Measurements from ENCODE around the gene FBXW8. TPM values are rescaled to one million over a fixed set of nuclear protein-coding genes. Genes with fewer than 3 reads are reported as not detected.

The FBXW8 gene
- total RNA-seq, 4 donors from 2014 or later = 29.3 to 45.5 (median 32.9) TPM

DNA sequence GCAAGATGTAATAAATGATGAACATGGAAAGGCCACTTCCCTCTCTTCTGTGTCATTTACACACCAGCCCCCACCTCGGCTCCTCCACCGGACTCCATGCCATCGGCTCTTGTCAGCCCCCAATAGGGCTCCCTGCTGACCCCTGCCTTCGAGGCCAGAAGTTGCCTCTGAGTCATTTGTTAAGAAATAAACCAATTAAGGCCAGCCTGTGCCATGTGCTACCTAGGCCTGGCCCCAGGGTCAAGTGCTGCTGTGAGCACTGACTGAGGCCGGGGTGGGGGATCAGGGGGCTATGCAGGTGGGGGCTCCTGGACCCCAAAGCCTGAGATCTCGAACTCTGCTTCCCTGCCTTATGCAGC, 135.2 kb downstream of the FBXW8 start:
- intact Hi-C loops (cut with DNase I) = no loop called here
- Histone ChIP-seq H3K27me3 (no peaks in the 10 kb centered on the region), H3K36me3 (no peaks in the 10 kb centered on the region), H3K4me1 (peaks cover 0 to 19% of the 10 kb centered on the region in 2 donors), H3K27ac (no peak overlapping the region), H3K9me3 (no peaks in the 10 kb centered on the region), H3K4me3 (replicated peaks in 1 of 3) (no peak overlapping the region)
- WGBS, 2 donors = 52 to 71% methylated on average over 4 to 6 of the region's 6 CpGs
- TF ChIP-seq, protein P1, sequence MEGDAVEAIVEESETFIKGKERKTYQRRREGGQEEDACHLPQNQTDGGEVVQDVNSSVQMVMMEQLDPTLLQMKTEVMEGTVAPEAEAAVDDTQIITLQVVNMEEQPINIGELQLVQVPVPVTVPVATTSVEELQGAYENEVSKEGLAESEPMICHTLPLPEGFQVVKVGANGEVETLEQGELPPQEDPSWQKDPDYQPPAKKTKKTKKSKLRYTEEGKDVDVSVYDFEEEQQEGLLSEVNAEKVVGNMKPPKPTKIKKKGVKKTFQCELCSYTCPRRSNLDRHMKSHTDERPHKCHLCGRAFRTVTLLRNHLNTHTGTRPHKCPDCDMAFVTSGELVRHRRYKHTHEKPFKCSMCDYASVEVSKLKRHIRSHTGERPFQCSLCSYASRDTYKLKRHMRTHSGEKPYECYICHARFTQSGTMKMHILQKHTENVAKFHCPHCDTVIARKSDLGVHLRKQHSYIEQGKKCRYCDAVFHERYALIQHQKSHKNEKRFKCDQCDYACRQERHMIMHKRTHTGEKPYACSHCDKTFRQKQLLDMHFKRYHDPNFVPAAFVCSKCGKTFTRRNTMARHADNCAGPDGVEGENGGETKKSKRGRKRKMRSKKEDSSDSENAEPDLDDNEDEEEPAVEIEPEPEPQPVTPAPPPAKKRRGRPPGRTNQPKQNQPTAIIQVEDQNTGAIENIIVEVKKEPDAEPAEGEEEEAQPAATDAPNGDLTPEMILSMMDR (IDR thresholded peaks at IDR 0.05) = no peak
- TF ChIP-seq POLR2A (IDR thresholded peaks at IDR 0.05) = no peak
- DNase-seq = no peak

DNA sequence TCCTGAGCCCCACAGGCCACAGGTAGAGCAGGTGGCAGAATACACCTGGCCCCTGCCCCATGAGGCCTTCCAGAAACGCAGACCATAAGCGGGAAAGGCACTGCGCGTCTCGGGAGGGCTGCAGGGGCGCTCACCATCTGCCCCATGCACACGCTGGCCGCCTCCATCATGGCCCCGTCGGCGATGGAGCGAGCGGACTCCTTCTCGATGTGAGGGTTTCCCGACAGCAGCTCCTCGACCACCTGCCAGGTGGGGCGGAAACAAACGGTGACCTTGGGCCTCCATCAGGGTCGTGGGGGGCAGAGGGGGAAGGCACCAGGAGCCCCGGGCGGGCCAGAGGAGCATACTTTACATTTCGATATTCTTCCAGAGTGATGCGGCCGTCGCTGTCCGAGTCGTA, 135.7 kb downstream of the FBXW8 start:
- no peak for DNase-seq
- Histone ChIP-seq H3K4me3 (replicated peaks in 1 of 3) (no peak overlapping the region), H3K27me3 (no peaks in the 10 kb centered on the region), H3K36me3 (no peaks in the 10 kb centered on the region), H3K9me3 (no peaks in the 10 kb centered on the region), H3K27ac (no peak overlapping the region), H3K4me1 (peaks cover 0 to 21% of the 10 kb centered on the region in 2 donors)
- TF ChIP-seq POLR2A (IDR thresholded peaks at IDR 0.05) = no peak
- TF ChIP-seq, protein P1 (IDR thresholded peaks at IDR 0.05) = no peak
- intact Hi-C loops (cut with DNase I) = no loop called here
- 91 to 95% methylated on average over 27 of the region's 27 CpGs for WGBS, 2 donors

DNA sequence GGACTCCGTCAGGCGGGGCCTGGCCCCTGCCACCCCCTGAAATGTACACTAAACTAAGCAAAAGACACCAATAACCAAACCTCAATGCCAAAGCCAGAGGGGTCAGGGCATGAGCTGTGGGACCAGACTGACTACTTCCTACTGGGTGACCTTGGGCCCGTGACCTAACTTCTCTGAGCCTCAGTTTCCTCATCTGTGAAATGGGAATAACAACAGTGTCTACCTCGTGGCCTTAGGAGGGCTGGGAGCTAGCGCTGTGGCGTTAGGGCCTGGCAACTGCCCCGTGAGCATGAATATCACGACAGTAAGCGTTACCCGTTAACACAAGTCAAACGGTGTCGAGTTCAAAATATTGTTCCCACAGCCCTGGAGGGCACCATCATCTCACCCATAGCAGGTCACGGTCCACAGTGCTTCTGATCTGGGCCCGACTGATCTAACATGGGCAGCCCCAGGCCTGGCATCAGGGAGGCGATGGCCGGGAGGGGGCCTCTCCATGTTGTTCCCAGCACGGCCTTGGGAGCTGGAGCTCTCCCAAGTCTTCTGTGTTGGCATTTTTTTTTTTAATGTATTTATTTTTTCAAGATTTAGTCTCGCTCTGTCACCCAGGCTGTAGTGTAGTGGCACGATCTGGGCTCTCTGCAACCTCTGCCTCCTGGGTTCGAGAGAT, 136.2 kb downstream of the FBXW8 start:
- 95 to 97% methylated on average over 16 to 20 of the region's 20 CpGs for WGBS, 2 donors
- Histone ChIP-seq H3K9me3 (no peaks in the 10 kb centered on the region), H3K4me1 (peaks cover 0 to 21% of the 10 kb centered on the region in 2 donors), H3K36me3 (no peaks in the 10 kb centered on the region), H3K27ac (no peak overlapping the region), H3K27me3 (no peaks in the 10 kb centered on the region), H3K4me3 (replicated peaks in 1 of 3) (no peak overlapping the region)
- TF ChIP-seq POLR2A (IDR thresholded peaks at IDR 0.05) = no peak
- TF ChIP-seq, protein P1 (IDR thresholded peaks at IDR 0.05) = no peak
- intact Hi-C loops (cut with DNase I) = no loop called here
- DNase-seq = no peak

DNA sequence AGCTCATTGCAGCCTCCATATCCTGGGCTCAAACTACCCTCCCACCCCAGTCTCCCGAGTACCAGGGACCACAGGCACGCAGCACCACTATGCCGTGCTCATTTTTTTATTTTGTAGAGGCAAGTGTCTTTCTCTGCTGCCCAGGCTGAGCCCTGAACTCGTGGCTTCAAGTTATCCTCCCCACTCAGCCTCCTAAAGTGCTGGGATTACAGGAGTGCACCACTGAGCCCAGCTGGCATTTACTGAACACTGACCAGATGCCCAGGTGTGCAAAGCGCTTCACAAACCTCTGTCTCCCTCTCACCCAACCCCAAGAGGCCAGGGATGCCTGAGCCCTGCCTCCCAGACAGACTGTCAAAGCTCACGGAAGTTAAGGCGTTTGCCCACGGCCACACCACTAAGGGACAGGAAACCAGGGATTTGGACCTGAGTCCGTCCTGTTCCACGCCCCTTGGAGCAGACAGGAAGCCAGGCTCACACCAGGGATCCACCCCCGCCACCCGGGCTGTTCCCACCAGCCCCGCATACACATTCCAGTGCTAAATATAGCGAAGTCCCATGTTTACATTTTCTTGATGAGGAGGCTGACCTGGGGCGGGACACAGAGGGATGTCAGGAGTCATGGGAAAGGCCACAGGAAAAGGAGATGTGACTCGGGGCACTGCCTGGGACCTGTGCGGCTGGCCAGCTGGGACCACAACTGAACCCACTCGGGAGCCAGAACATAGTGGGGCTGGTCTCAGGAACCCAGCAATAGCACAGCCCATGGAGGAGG, 137.2 kb downstream of the FBXW8 start:
- no peaks in the 10 kb centered on the region for H3K36me3 ChIP-seq
- DNase-seq = peak in 1 of 2 donors; percentile 12
- no peaks in the 10 kb centered on the region for H3K9me3 ChIP-seq
- H3K27me3 ChIP-seq = no peaks in the 10 kb centered on the region
- 63 to 72% methylated on average over 17 of the region's 18 CpGs for WGBS, 2 donors
- intact Hi-C loops (cut with DNase I) = no loop called here
- no peak for TF ChIP-seq POLR2A (IDR thresholded peaks at IDR 0.05)
- TF ChIP-seq, protein P1 (IDR thresholded peaks at IDR 0.05) = no peak
- peaks cover 0 to 19% of the 10 kb centered on the region in 2 donors for H3K4me1 ChIP-seq
- H3K27ac ChIP-seq = no peak overlapping the region
- no peak overlapping the region for H3K4me3 ChIP-seq (replicated peaks in 1 of 3)

DNA sequence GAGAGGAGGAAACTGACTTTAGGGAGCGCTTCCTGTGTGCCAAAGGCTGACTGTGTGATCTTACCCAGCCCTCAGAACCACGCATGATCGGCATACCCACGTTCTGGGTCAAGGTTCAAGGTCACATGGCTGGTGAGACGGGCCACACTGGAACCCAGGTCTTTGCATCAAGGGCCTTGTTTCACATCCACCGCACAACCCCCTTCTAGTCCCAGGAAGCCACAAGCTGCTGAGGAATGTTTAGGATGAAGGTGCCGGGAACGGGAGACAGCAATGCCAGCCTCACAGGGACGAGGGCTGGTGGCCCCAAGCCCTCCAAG, 137.8 kb downstream of the FBXW8 start:
- DNase-seq = no peak
- no peak overlapping the region for H3K4me3 ChIP-seq (replicated peaks in 1 of 3)
- TF ChIP-seq, protein P1 (IDR thresholded peaks at IDR 0.05) = no peak
- TF ChIP-seq POLR2A (IDR thresholded peaks at IDR 0.05) = no peak
- H3K4me1 ChIP-seq = peaks cover 0 to 16% of the 10 kb centered on the region in 2 donors
- no peaks in the 10 kb centered on the region for H3K36me3 ChIP-seq
- WGBS, 2 donors = 57 to 74% methylated on average over 6 to 9 of the region's 9 CpGs
- intact Hi-C loops (cut with DNase I) = no loop called here
- no peaks in the 10 kb centered on the region for H3K27me3 ChIP-seq
- no peaks in the 10 kb centered on the region for H3K9me3 ChIP-seq
- no peak overlapping the region for H3K27ac ChIP-seq

All from thyroid gland (tissue), 4 donors.